SU-DHL-6 (cell line): ENCODE results near the gene LCK.

Experiments used
- H2AFZ ChIP-seq: fragments of 200-600 bp; sonication (generic); 2 replicates; pipeline ENCODE4 v1.6.1; 2014; ENCODE audit warnings: low read depth, mild to moderate bottlenecking, moderate library complexity, mixed read lengths, antibody characterized with exemption, low read length; ENCODE audit not compliant: severe bottlenecking
- H3F3A ChIP-seq: fragments of 200-600 bp; shearing (Covaris generic); 2 replicates; pipeline ENCODE4 v1.6.0; 2016; ENCODE audit warnings: antibody characterized with exemption, mild to moderate bottlenecking; ENCODE audit not compliant: insufficient read depth
- H3K27ac ChIP-seq: fragments of 200-600 bp; sonication (generic); 2 replicates; pipeline ENCODE4 v1.5.1; 2016; ENCODE audit warnings: low read depth, mild to moderate bottlenecking, low read length, moderate library complexity, mixed read lengths
- H3K27me3 ChIP-seq: fragments of 200-600 bp; sonication (generic), shearing (Covaris generic); 2 replicates; pipeline ENCODE4 v1.6.0; 2014; ENCODE audit warnings: mild to moderate bottlenecking, low read length
- H3K36me3 ChIP-seq: fragments of 200-600 bp; sonication (generic); 2 replicates; pipeline ENCODE4 v1.6.1; 2014; ENCODE audit warnings: mild to moderate bottlenecking, low read length, mixed read lengths
- H3K4me2 ChIP-seq: fragments of 300-600, 200-600 bp; shearing (Covaris generic), sonication (generic); 2 replicates; pipeline ENCODE4 v1.6.0; 2014; ENCODE audit warnings: low read length, low read depth, mild to moderate bottlenecking; ENCODE audit not compliant: poor library complexity, severe bottlenecking
- H3K4me3 ChIP-seq: fragments of 200-600 bp; sonication (generic); 2 replicates; pipeline ENCODE4 v1.5.1; 2014; ENCODE audit warnings: antibody characterized with exemption, low read length, mild to moderate bottlenecking, mixed read lengths; ENCODE audit not compliant: insufficient read depth, poor library complexity, severe bottlenecking
- H3K79me2 ChIP-seq: fragments of 200-600 bp; sonication (generic); 2 replicates; pipeline ENCODE4 v1.6.1; 2014; ENCODE audit warnings: mild to moderate bottlenecking, low read length, moderate library complexity; ENCODE audit not compliant: insufficient read depth
- H3K9ac ChIP-seq: fragments of 200-600 bp; sonication (generic); 2 replicates; pipeline ENCODE4 v1.7.0; 2014; ENCODE audit warnings: mild to moderate bottlenecking, low read length
- H3K9me2 ChIP-seq: fragments of 200-600 bp; sonication (generic); replicated peaks from 2 replicates; pipeline ENCODE4 v1.6.1; 2014; ENCODE audit warnings: low read length; ENCODE audit not compliant: insufficient read depth
- H3K9me3 ChIP-seq: fragments of 200-600 bp; sonication (generic); 2 replicates; pipeline ENCODE4 v1.6.1; 2014; ENCODE audit warnings: low read length, mixed read lengths; ENCODE audit not compliant: insufficient read depth
- H4K20me1 ChIP-seq: fragments of 200-600 bp; sonication (generic); 2 replicates; pipeline ENCODE4 v1.6.1; 2014; ENCODE audit warnings: low read depth, mild to moderate bottlenecking, antibody characterized with exemption, low read length, moderate library complexity, mixed read lengths
- EZH2phosphoT487 ChIP-seq: fragments of 200-600 bp; sonication (generic), shearing (Covaris generic); conservative IDR thresholded peaks from 2 replicates; pipeline ENCODE4 v1.6.1; 2018; ENCODE audit warnings: mild to moderate bottlenecking, antibody characterized with exemption, low read length, moderate library complexity, mixed read lengths
- TF ChIP-seq, protein P1 (sequence below): fragments of 200-600 bp; sonication (generic); IDR thresholded peaks from one replicate; pipeline ENCODE4 v1.5.1; 2017; ENCODE audit warnings: antibody characterized with exemption, mild to moderate bottlenecking, low read length, moderate library complexity; ENCODE audit not compliant: insufficient read depth, poor library complexity, severe bottlenecking

LCK gene

DNA sequence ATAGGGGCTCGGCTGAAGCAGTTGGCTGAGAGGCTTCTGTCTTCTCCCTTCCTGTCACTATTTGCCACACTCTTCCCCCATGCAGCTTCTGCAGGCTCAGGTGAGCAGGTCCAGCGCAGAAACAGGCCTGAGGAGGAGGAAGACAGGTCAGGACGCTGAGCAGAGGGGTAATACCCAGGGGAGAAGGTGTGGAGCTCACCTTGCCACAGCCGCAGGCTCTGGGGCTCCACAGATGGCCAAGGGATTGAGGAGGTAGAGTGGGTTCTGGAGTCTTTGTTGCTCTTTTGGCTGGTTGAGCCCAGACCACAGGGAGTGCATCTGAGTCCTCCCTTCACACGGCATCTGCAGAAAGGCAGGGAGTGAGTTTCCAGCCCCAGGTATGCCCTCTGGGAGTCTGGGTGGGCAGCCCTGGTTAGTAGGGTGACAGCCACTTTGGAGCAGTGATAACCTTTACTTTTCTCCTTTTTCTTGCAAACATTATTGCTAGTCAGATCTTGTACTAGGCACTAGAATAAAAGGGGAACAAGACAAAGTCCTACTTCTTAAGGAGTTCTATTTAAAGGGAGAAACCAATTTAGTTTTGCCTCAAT is 19.1 kb upstream of the LCK start:
- no peaks in the 10 kb centered on the region for H3K9me2 ChIP-seq
- no peak overlapping the region for H3K9ac ChIP-seq
- H3K4me3 ChIP-seq: no peak overlapping the region
- H3K4me2 ChIP-seq: no peak overlapping the region
- H4K20me1 ChIP-seq: no peaks in the 10 kb centered on the region
- no peaks in the 10 kb centered on the region for H3K27me3 ChIP-seq
- H2AFZ ChIP-seq: no peak overlapping the region
- TF ChIP-seq, protein P1, sequence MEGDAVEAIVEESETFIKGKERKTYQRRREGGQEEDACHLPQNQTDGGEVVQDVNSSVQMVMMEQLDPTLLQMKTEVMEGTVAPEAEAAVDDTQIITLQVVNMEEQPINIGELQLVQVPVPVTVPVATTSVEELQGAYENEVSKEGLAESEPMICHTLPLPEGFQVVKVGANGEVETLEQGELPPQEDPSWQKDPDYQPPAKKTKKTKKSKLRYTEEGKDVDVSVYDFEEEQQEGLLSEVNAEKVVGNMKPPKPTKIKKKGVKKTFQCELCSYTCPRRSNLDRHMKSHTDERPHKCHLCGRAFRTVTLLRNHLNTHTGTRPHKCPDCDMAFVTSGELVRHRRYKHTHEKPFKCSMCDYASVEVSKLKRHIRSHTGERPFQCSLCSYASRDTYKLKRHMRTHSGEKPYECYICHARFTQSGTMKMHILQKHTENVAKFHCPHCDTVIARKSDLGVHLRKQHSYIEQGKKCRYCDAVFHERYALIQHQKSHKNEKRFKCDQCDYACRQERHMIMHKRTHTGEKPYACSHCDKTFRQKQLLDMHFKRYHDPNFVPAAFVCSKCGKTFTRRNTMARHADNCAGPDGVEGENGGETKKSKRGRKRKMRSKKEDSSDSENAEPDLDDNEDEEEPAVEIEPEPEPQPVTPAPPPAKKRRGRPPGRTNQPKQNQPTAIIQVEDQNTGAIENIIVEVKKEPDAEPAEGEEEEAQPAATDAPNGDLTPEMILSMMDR: no peak
- TF ChIP-seq EZH2phosphoT487: no peak
- H3K27ac ChIP-seq: no peak overlapping the region
- no peaks in the 10 kb centered on the region for H3K9me3 ChIP-seq
- no peaks in the 10 kb centered on the region for H3F3A ChIP-seq
- H3K79me2 ChIP-seq: no peaks in the 10 kb centered on the region
- peaks cover 4% of the 10 kb centered on the region; the same call in 1 of the 2 replicates for H3K36me3 ChIP-seq

DNA sequence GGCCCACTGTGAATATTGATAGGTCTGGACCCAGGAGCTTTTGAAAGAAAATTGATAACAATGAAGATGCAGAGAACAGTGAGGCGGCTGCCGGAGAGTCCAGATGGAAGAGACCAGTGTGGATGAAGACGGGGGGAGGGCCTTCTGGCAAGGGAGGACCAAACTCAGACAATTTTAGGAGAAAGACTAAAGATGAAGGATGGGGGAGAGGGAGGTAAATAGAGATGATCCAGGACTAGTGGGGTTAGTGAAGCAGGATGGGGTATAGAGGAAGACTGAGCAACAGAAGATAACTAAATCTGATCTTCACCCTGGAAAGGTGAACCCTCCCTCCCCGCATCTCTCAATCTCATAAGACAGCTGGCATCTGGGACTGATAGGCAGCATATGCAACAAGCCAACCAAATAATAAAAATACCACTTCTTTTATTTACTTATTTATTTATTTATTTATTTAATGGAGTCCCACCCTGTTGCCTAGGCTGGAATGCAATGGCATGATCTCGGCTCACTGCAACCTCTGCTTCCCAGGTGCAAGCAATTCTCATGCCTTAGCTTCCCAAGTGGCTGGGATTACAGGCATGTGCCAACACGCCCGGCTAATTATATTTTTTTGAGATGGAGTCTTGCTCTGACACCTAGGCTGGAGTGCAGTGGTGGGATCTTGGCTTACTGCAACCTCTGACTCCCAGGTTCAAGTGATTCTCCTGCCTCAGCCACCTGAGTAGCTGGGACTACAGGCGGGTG is 18.3 kb upstream of the LCK start:
- no peaks in the 10 kb centered on the region for H3K27me3 ChIP-seq
- H3K9me2 ChIP-seq: no peaks in the 10 kb centered on the region
- H3K79me2 ChIP-seq: no peaks in the 10 kb centered on the region
- no peak overlapping the region for H2AFZ ChIP-seq
- no peak for TF ChIP-seq EZH2phosphoT487
- TF ChIP-seq, protein P1: no peak
- no peak overlapping the region for H3K4me2 ChIP-seq
- no peaks in the 10 kb centered on the region for H3F3A ChIP-seq
- no peak overlapping the region for H3K27ac ChIP-seq
- no peak overlapping the region for H3K4me3 ChIP-seq
- peaks cover 4% of the 10 kb centered on the region; the same call in 1 of the 2 replicates for H3K36me3 ChIP-seq
- no peak overlapping the region for H3K9ac ChIP-seq
- H4K20me1 ChIP-seq: no peaks in the 10 kb centered on the region
- H3K9me3 ChIP-seq: no peaks in the 10 kb centered on the region

DNA sequence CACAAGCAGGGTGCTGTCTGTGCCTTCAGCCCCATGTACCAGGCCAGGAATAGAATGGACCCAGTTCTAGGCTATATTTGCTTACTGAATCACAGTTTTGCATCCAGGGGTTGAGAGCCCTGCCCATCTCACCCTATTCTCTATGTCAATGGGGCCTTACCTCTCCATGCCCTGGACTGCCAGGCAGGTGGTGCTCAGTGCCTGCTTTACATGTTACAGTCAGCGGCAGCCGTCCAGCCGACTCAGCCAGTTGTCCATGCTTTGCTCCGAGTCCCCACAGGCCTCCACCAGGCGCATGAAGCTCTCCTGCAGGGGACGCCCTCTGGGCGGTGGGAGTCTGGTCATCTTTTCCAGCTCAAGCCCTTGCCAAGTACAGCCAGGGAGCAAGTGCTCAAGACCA is 16.3 kb upstream of the LCK start:
- no peak overlapping the region for H3K4me3 ChIP-seq
- H3K27ac ChIP-seq: no peak overlapping the region
- no peaks in the 10 kb centered on the region for H3K79me2 ChIP-seq
- no peaks in the 10 kb centered on the region for H3K27me3 ChIP-seq
- no peak overlapping the region for H3K9ac ChIP-seq
- no peaks in the 10 kb centered on the region for H4K20me1 ChIP-seq
- TF ChIP-seq, protein P1: no peak
- no peak for TF ChIP-seq EZH2phosphoT487
- H3K4me2 ChIP-seq: no peak overlapping the region
- H2AFZ ChIP-seq: no peak overlapping the region
- H3K36me3 ChIP-seq: no peaks in the 10 kb centered on the region; the same call in 1 of the 2 replicates
- H3K9me3 ChIP-seq: no peaks in the 10 kb centered on the region
- H3K9me2 ChIP-seq: no peaks in the 10 kb centered on the region
- H3F3A ChIP-seq: peaks cover 9% of the 10 kb centered on the region
